SK-N-SH treated with all-trans-retinoic acid at 6 μM for 48 hours (cell line): ENCODE data around the gene ARHGAP9.

Experiments used
- ATAC-seq: fragments of 200-7000 bp; cut with Tn5 transposase; 3 replicates; pipeline ENCODE4 v1.9.1; 2020; ENCODE audit warnings: mild to moderate bottlenecking, moderate library complexity
- ARNTL ChIP-seq: fragments of 450-650 bp; formaldehyde crosslinking; IDR thresholded peaks from 2 replicates; pipeline ENCODE4 v1.5.0; 2020; ENCODE audit warnings: low read depth, mild to moderate bottlenecking, moderate library complexity, borderline replicate concordance
- BACH2 ChIP-seq: fragments of 250-450 bp; sonication (Bioruptor Pico); IDR thresholded peaks from 2 replicates; pipeline ENCODE4 v1.9.0; 2021; ENCODE audit warnings: mild to moderate bottlenecking, borderline replicate concordance
- CREB5 ChIP-seq: fragments of 250-450 bp; sonication (Bioruptor Pico); IDR thresholded peaks from 2 replicates; pipeline ENCODE4 v1.5.1; 2020; ENCODE audit warnings: low read depth, mild to moderate bottlenecking, moderate library complexity
- CSDC2 ChIP-seq: fragments of 250-450 bp; sonication (Bioruptor Pico); IDR thresholded peaks from 2 replicates; pipeline ENCODE4 v1.5.0; 2020; ENCODE audit warnings: mild to moderate bottlenecking, moderate library complexity
- ESRRG ChIP-seq: fragments of 250-450 bp; sonication (Bioruptor Pico); IDR thresholded peaks from 2 replicates; pipeline ENCODE4 v1.6.1; 2021; ENCODE audit warnings: mild to moderate bottlenecking
- GLIS3 ChIP-seq: fragments of 250-450 bp; sonication (Bioruptor Pico); IDR thresholded peaks from 2 replicates; pipeline ENCODE4 v1.5.0; 2020; ENCODE audit warnings: mild to moderate bottlenecking, moderate library complexity
- ISL1 ChIP-seq: fragments of 250-450 bp; sonication (Bioruptor Pico); IDR thresholded peaks from 2 replicates; pipeline ENCODE4 v2.1.2; 2022; ENCODE audit warnings: mild to moderate bottlenecking, moderate library complexity
- OSR1 ChIP-seq: fragments of 250-450 bp; sonication (Bioruptor Pico); IDR thresholded peaks from 2 replicates; pipeline ENCODE4 v1.8.0; 2022; ENCODE audit warnings: moderate library complexity, mild to moderate bottlenecking, inconsistent platforms
- PATZ1 ChIP-seq: fragments of 250-450 bp; sonication (Bioruptor Pico); IDR thresholded peaks from 2 replicates; pipeline ENCODE4 v1.8.0; 2020; ENCODE audit warnings: mild to moderate bottlenecking, moderate library complexity, borderline replicate concordance
- POU6F1 ChIP-seq: fragments of 250-450 bp; sonication (Bioruptor Pico); IDR thresholded peaks from 2 replicates; pipeline ENCODE4 v1.8.0; 2021; ENCODE audit warnings: low read depth, mild to moderate bottlenecking, moderate library complexity, borderline replicate concordance
- PPARA ChIP-seq: fragments of 250-450 bp; sonication (Bioruptor Pico); IDR thresholded peaks from 2 replicates; pipeline ENCODE4 v1.5.0; 2020; ENCODE audit warnings: mild to moderate bottlenecking, borderline replicate concordance
- RARB ChIP-seq: fragments of 250-450 bp; sonication (Bioruptor Pico); IDR thresholded peaks from 2 replicates; pipeline ENCODE4 v1.8.0; 2021; ENCODE audit warnings: mild to moderate bottlenecking, moderate library complexity
- SNAI2 ChIP-seq: fragments of 250-450 bp; sonication (Bioruptor Pico); IDR thresholded peaks from 2 replicates; pipeline ENCODE4 v1.5.0; 2020; ENCODE audit warnings: mild to moderate bottlenecking, moderate library complexity
- TCF4 ChIP-seq: fragments of 250-450 bp; sonication (Bioruptor Pico); IDR thresholded peaks from 2 replicates; pipeline ENCODE4 v1.8.0; 2021; ENCODE audit warnings: mild to moderate bottlenecking, moderate library complexity, borderline replicate concordance
- TOX ChIP-seq: fragments of 250-450 bp; sonication (Bioruptor Pico); IDR thresholded peaks from 2 replicates; pipeline ENCODE4 v1.8.0; 2021; ENCODE audit warnings: mild to moderate bottlenecking, moderate library complexity, borderline replicate concordance
- TSHZ2 ChIP-seq: fragments of 250-450 bp; sonication (Bioruptor Pico); IDR thresholded peaks from 2 replicates; pipeline ENCODE4 v1.5.0; 2020; ENCODE audit warnings: mild to moderate bottlenecking, moderate library complexity
- ZC3H10 ChIP-seq: fragments of 250-450 bp; sonication (Bioruptor Pico); IDR thresholded peaks from 2 replicates; pipeline ENCODE4 v1.5.1; 2021; ENCODE audit warnings: mild to moderate bottlenecking, moderate library complexity
- ZFP3 ChIP-seq: fragments of 250-450 bp; sonication (Bioruptor Pico); IDR thresholded peaks from 2 replicates; pipeline ENCODE4 v1.5.0; 2020; ENCODE audit warnings: mild to moderate bottlenecking, moderate library complexity
- ZFP30 ChIP-seq: fragments of 450-650 bp; formaldehyde crosslinking; IDR thresholded peaks from 2 replicates; pipeline ENCODE4 v1.5.0; 2022; ENCODE audit warnings: mild to moderate bottlenecking, moderate library complexity
- ZNF565 ChIP-seq: fragments of 450-650 bp; formaldehyde crosslinking; conservative IDR thresholded peaks from 2 replicates; pipeline ENCODE4 v1.5.0; 2020; ENCODE audit warnings: low read depth, mild to moderate bottlenecking, moderate library complexity
- ZNF70 ChIP-seq: fragments of 450-650 bp; formaldehyde crosslinking; IDR thresholded peaks from 2 replicates; pipeline ENCODE4 v1.5.0; 2020; ENCODE audit warnings: mild to moderate bottlenecking, moderate library complexity
- ZNF8 ChIP-seq: fragments of 450-650 bp; formaldehyde crosslinking; IDR thresholded peaks from 2 replicates; pipeline ENCODE4 v1.5.0; 2020; ENCODE audit warnings: mild to moderate bottlenecking, moderate library complexity

The ARHGAP9 gene

GRCh38 chr12:57477710-57478681 is 1.7 kb downstream of the ARHGAP9 start:
- ATAC-seq: no peak
- TF ChIP-seq CREB5 (CRISPR knock-in tag) (no peak), ZNF70 (CRISPR knock-in tag) (no peak), ZFP3 (CRISPR knock-in tag) (no peak), ZC3H10 (CRISPR knock-in tag) (no peak), TSHZ2 (CRISPR knock-in tag) (no peak), PATZ1 (CRISPR knock-in tag) (no peak), BACH2 (CRISPR knock-in tag) (no peak), POU6F1 (CRISPR knock-in tag) (no peak), SNAI2 (CRISPR knock-in tag) (no peak), ISL1 (CRISPR knock-in tag) (no peak), PPARA (CRISPR knock-in tag) (no peak), CSDC2 (CRISPR knock-in tag) (no peak)

GRCh38 chr12:57476993-57477709 is 2.5 kb downstream of the ARHGAP9 start:
- TF ChIP-seq ZNF70 (CRISPR knock-in tag) (no peak), ARNTL (CRISPR knock-in tag) (no peak), PATZ1 (CRISPR knock-in tag) (no peak), ZNF565 (CRISPR knock-in tag) (no peak), ZC3H10 (CRISPR knock-in tag) (no peak), ISL1 (CRISPR knock-in tag) (no peak)

GRCh38 chr12:57476162-57476992 is 3.3 kb downstream of the ARHGAP9 start:
- peak; percentile 4; the same call in 1 of the 3 replicates for ATAC-seq
- no peak for TF ChIP-seq TCF4
- TF ChIP-seq ZNF565 (CRISPR knock-in tag): no peak
- no peak for TF ChIP-seq ISL1 (CRISPR knock-in tag)
- no peak for TF ChIP-seq GLIS3 (CRISPR knock-in tag)
- no peak for TF ChIP-seq ZFP30 (CRISPR knock-in tag)
- TF ChIP-seq TOX (CRISPR knock-in tag): no peak
- TF ChIP-seq POU6F1 (CRISPR knock-in tag): no peak
- no peak for TF ChIP-seq ZNF8 (CRISPR knock-in tag)
- no peak for TF ChIP-seq PPARA (CRISPR knock-in tag)
- no peak for TF ChIP-seq SNAI2 (CRISPR knock-in tag)
- TF ChIP-seq BACH2 (CRISPR knock-in tag): no peak
- TF ChIP-seq RARB (CRISPR knock-in tag): no peak
- TF ChIP-seq OSR1 (CRISPR knock-in tag): no peak
- TF ChIP-seq ESRRG (CRISPR knock-in tag): no peak

More at GRCh38 chr12:57476993-57477709, 2.5 kb downstream of the ARHGAP9 start:
- ATAC-seq: no peak
